ENCODE data around the gene PRRT1B. TPM values are rescaled to one million over a fixed set of nuclear protein-coding genes. Genes with fewer than 3 reads are reported as not detected.

Gene PRRT1B
- total and polyA plus RNA-seq, 9 donors = 0.61 to 4.1 TPM; not detected in 7

DNA sequence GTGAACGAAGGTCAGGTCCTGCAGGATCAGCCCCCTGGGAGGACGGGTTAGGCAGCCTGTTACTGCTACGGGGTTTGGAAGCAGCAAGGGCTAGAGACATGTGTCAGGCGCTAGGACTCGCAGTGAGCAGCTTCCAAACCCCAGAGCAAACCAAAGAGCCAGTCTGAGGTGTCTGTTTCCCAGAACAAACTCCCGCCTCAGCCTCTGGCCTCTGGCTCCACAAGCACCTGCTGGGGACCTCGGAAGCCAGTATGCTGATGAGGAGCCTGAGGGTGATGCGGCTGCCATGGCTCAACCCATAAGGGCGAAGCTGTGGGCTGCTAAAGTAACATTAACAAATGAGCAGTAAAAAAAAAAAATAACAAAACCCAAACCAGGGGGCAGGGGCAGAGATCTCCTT, 35.0 kb downstream of the PRRT1B start:
- TF ChIP-seq, protein P1, sequence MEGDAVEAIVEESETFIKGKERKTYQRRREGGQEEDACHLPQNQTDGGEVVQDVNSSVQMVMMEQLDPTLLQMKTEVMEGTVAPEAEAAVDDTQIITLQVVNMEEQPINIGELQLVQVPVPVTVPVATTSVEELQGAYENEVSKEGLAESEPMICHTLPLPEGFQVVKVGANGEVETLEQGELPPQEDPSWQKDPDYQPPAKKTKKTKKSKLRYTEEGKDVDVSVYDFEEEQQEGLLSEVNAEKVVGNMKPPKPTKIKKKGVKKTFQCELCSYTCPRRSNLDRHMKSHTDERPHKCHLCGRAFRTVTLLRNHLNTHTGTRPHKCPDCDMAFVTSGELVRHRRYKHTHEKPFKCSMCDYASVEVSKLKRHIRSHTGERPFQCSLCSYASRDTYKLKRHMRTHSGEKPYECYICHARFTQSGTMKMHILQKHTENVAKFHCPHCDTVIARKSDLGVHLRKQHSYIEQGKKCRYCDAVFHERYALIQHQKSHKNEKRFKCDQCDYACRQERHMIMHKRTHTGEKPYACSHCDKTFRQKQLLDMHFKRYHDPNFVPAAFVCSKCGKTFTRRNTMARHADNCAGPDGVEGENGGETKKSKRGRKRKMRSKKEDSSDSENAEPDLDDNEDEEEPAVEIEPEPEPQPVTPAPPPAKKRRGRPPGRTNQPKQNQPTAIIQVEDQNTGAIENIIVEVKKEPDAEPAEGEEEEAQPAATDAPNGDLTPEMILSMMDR (IDR thresholded peaks at IDR 0.05) = no peak
- TF ChIP-seq EP300 (IDR thresholded peaks at IDR 0.05) (no peak), POLR2A (IDR thresholded peaks at IDR 0.05) (no peak)
- H3K4me1 ChIP-seq (ENCODE audit: insufficient read depth) = no peaks in the 10 kb centered on the region
- intact Hi-C loops (cut with DNase I) = no loop called here
- no peaks in the 10 kb centered on the region for H3K36me3 ChIP-seq
- H3K27ac ChIP-seq = no peak overlapping the region
- no peak overlapping the region for H3K4me3 ChIP-seq
- WGBS, 3 donors = 93 to 96% (median 96%) methylated on average over 9 of the region's 9 CpGs
- no peaks in the 10 kb centered on the region for H3K9me3 ChIP-seq
- no peaks in the 10 kb centered on the region for H3K27me3 ChIP-seq
- DNase-seq = no peak

DNA sequence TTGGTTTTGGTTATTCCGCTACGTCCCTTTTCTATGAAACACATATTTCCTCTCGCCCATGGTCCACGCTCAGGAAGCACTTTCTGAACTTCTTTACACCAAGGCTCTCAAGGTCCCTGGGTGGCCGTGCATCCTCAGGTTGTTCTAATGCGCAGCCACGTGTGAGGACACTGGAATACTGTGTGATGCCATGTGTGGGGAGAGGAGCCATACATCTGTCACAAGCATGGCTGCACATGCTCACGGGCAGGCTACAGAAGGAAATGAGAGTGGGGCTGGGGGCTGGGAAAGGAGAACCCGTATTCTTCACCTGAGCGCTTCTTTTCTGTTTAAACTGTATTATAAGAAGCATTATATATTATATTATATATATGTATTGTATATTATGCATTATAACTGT, 36.7 kb downstream of the PRRT1B start:
- WGBS, 3 donors = 84 to 91% (median 90%) methylated on average over 10 of the region's 10 CpGs
- H3K27me3 ChIP-seq = no peaks in the 10 kb centered on the region
- DNase-seq = no peak
- TF ChIP-seq POLR2A (IDR thresholded peaks at IDR 0.05) (no peak), EP300 (IDR thresholded peaks at IDR 0.05) (no peak)
- TF ChIP-seq, protein P1 (IDR thresholded peaks at IDR 0.05) = no peak
- H3K4me3 ChIP-seq = no peak overlapping the region
- H3K4me1 ChIP-seq (ENCODE audit: insufficient read depth) = no peaks in the 10 kb centered on the region
- no peak overlapping the region for H3K27ac ChIP-seq
- intact Hi-C loops (cut with DNase I) = no loop called here
- H3K9me3 ChIP-seq = no peaks in the 10 kb centered on the region
- H3K36me3 ChIP-seq = no peaks in the 10 kb centered on the region

DNA sequence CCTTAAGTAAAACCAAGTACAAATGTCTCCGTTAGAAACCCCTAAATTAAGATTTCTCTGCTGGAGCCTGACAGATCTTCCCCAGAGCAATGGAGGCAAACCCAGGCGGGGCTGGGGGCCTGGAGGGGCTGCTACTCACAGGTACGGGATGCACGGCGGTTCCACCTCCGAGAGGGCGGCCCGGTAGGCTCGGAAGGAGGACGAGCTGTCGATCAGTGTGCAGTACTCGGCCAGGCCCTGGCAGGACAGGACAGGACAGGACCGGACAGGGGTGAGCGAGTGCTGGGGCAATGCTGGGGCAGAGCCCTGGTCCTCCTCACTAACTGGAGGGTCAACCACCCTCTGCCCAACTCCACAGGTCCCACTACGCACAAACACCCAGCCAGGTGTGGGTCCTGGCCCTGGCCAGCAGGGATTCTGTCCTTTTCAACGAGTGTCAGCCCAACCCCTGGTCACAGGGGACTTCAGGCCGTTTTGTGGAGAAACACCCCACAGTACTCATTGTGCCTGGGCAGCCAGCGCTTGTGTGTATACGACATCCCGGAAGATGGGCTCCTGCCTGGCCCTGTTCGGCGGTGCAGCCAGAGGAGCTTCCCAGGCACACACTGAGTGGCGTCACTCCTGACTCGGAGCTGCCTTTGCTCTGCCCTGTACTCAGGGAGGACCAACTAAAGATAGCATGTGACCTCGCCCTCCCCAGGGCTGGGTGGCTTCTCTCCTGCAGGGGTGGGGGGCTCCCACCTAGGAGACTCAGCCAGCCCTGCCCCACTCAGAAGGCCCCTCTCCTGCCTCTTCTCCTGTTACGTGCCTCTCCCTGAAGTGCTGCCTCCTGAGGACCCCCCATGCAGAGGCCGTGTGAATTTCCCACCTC, 37.4 kb downstream of the PRRT1B start:
- no peaks in the 10 kb centered on the region for H3K4me1 ChIP-seq (ENCODE audit: insufficient read depth)
- H3K36me3 ChIP-seq = no peaks in the 10 kb centered on the region
- H3K4me3 ChIP-seq = no peak overlapping the region
- WGBS, 3 donors = 90 to 93% (median 90%) methylated on average over 27 of the region's 27 CpGs
- no peaks in the 10 kb centered on the region for H3K9me3 ChIP-seq
- intact Hi-C loops (cut with DNase I) = no loop called here
- no peak overlapping the region for H3K27ac ChIP-seq
- H3K27me3 ChIP-seq = no peaks in the 10 kb centered on the region
- DNase-seq = no peak
- TF ChIP-seq, protein P1 (IDR thresholded peaks at IDR 0.05) = no peak
- TF ChIP-seq POLR2A (IDR thresholded peaks at IDR 0.05) = no peak
- no peak for TF ChIP-seq EP300 (IDR thresholded peaks at IDR 0.05)

DNA sequence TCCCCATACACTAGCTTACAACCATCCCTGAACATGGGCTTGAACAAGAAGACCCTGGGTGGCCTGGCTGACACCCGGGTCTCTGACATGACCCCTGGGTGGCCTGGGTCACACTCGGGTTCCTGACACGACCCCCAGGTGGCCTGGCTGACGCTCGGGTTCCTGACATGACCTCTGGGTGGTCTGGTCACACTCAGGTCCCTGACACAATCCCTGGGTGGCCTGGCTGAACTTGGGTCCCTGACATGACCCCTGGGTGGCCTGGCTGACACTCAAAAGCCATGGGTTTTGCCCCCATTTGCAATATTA, 38.0 kb downstream of the PRRT1B start:
- no peaks in the 10 kb centered on the region for H3K9me3 ChIP-seq
- no peak overlapping the region for H3K4me3 ChIP-seq
- TF ChIP-seq, protein P1 (IDR thresholded peaks at IDR 0.05) = no peak
- intact Hi-C loops (cut with DNase I) = no loop called here
- no peaks in the 10 kb centered on the region for H3K27me3 ChIP-seq
- 74 to 87% (median 76%) methylated on average over 5 of the region's 5 CpGs for WGBS, 3 donors
- no peaks in the 10 kb centered on the region for H3K4me1 ChIP-seq (ENCODE audit: insufficient read depth)
- no peak for DNase-seq
- no peaks in the 10 kb centered on the region for H3K36me3 ChIP-seq
- no peak overlapping the region for H3K27ac ChIP-seq
